HCT116 (cell line): ENCODE data around the gene PAK1IP1. TPM values are rescaled to one million over a fixed set of nuclear protein-coding genes. Genes with fewer than 3 reads are reported as not detected.

Experiments
- ATAC-seq: fragments of 200-7000 bp; cut with Tn5 transposase; 2 replicates; pipeline ENCODE4 v1.9.1; 2020; ENCODE audit warnings: mild to moderate bottlenecking, moderate library complexity
- BruUV-seq: library from RNA; stranded (reverse); fragments of 400-500 nt; replicated peaks from 2 replicates; lab custom pipeline; 2021; lab: Mats Ljungman, UMichigan
- CTCF ChIA-PET: fragments of 300-600 bp; sonication (Branson Sonifier 250); formaldehyde crosslinking; loops from one replicate; lab custom pipeline; 2021; ENCODE audit warnings: antibody characterized with exemption; lab: Charles Lee
- POLR2A ChIA-PET: fragments of 300-600, 350-600 bp; sonication (Branson Sonifier 250); formaldehyde crosslinking; loops from one replicate; lab custom pipeline; 2021; ENCODE audit warnings: antibody characterized with exemption; lab: Charles Lee
- RAD21 ChIA-PET, 2 experiments: fragments of 300-600 bp; sonication (Branson Sonifier 250); formaldehyde crosslinking; loops; one replicate each; lab custom pipeline; 2023; ENCODE audit warnings: low total read pairs in 2 of 2; ENCODE audit not compliant: uncharacterized antibody in 2 of 2, unreplicated experiment in 2 of 2, low non-redundant PET in 1 of 2; lab: Charles Lee
- DNase-seq: peaks from one replicate; pipeline ENCODE4 v3.0.0-alpha.2; 2010; ENCODE audit warnings: low read depth, low spot score
- H2AFZ ChIP-seq: fragments of 200-600 bp; shearing (Covaris generic), sonication (generic); 2 replicates; pipeline ENCODE4 v1.6.1; 2017; ENCODE audit warnings: low read depth, mixed run types, mixed read lengths, antibody characterized with exemption, low read length; ENCODE audit not compliant: poor library complexity, severe bottlenecking
- H3K27ac ChIP-seq: 2 replicates; pipeline ENCODE4 v1.5.1; 2012; ENCODE audit warnings: low read depth, low read length
- H3K27me3 ChIP-seq: fragments of 200-600 bp; sonication (generic); 2 replicates; pipeline ENCODE4 v1.6.1; 2016; ENCODE audit warnings: mixed run types, low read length, mixed read lengths; ENCODE audit not compliant: insufficient read depth
- H3K36me3 ChIP-seq, 2 experiments: fragments of 200-500 bp in 1 of 2; fragments of 200-600 bp in 1 of 2; sonication (Bioruptor generic) in 1 of 2; sonication (generic) in 1 of 2; 2 replicates each; pipeline versions ENCODE4 v1.5.1 to v1.6.1; 2014 to 2016; ENCODE audit warnings: low read length in 2 of 2, inconsistent platforms in 1 of 2, mixed read lengths in 1 of 2, mixed run types in 1 of 2; ENCODE audit not compliant: insufficient read depth in 2 of 2, control insufficient read depth in 1 of 2
- H3K4me1 ChIP-seq, 2 experiments: fragments of 200-600 bp in 1 of 2; sonication (generic) in 1 of 2; 2 replicates each; pipeline versions ENCODE4 v1.5.1 to v1.6.1; 2012 to 2017; ENCODE audit warnings: low read length in 2 of 2, inconsistent platforms in 1 of 2, mild to moderate bottlenecking in 1 of 2, mixed read lengths in 1 of 2, mixed run types in 1 of 2, moderate library complexity in 1 of 2; ENCODE audit not compliant: insufficient read depth in 2 of 2, control insufficient read depth in 1 of 2
- H3K4me2 ChIP-seq: fragments of 200-600 bp; sonication (generic); 2 replicates; pipeline ENCODE4 v1.6.1; 2017; ENCODE audit warnings: mixed run types, low read length, mixed read lengths
- H3K4me3 ChIP-seq, 2 experiments: fragments of 200-600 bp in 1 of 2; sonication (generic) in 1 of 2; replicated peaks in 1 of 2; 2 replicates each; pipeline ENCODE4 v1.5.1; 2011 to 2016; ENCODE audit warnings: low read length in 2 of 2, control low read depth in 1 of 2, low read depth in 1 of 2, mild to moderate bottlenecking in 1 of 2, mixed read lengths in 1 of 2, mixed run types in 1 of 2
- H3K79me2 ChIP-seq: fragments of 200-600 bp; sonication (generic); 2 replicates; pipeline ENCODE4 v1.6.1; 2017; ENCODE audit warnings: mild to moderate bottlenecking, mixed run types, low read length, moderate library complexity, mixed read lengths; ENCODE audit not compliant: insufficient read depth
- H3K9ac ChIP-seq: fragments of 200-600 bp; sonication (generic); 2 replicates; pipeline ENCODE4 v1.6.1; 2016; ENCODE audit warnings: low read length, mixed read lengths
- H3K9me2 ChIP-seq: fragments of 200-600 bp; sonication (generic), shearing (Covaris generic); 2 replicates; pipeline ENCODE4 v1.6.1; 2017; ENCODE audit warnings: mixed run types, mild to moderate bottlenecking, moderate library complexity; ENCODE audit not compliant: insufficient read depth
- H3K9me3 ChIP-seq, 2 experiments: fragments of 200-500 bp in 1 of 2; fragments of 200-600 bp in 1 of 2; sonication (Bioruptor generic) in 1 of 2; sonication (generic) in 1 of 2; 2 replicates each; pipeline ENCODE4 v1.6.1; 2014 to 2017; ENCODE audit warnings: low read length in 2 of 2, mixed read lengths in 2 of 2, inconsistent platforms in 1 of 2, low read depth in 1 of 2, mild to moderate bottlenecking in 1 of 2, mixed run types in 1 of 2, moderate library complexity in 1 of 2; ENCODE audit not compliant: control insufficient read depth in 1 of 2, insufficient read depth in 1 of 2
- H4K20me1 ChIP-seq: fragments of 200-600 bp; sonication (generic), shearing (Covaris generic); 2 replicates; pipeline ENCODE4 v1.6.1; 2017; ENCODE audit warnings: mixed run types, mild to moderate bottlenecking, moderate library complexity; ENCODE audit not compliant: insufficient read depth
- ATF3 ChIP-seq: IDR thresholded peaks from 2 replicates; pipeline ENCODE4 v1.6.1; 2012
- CEBPB ChIP-seq: IDR thresholded peaks from 2 replicates; pipeline ENCODE4 v1.6.1; 2012; ENCODE audit warnings: low read depth
- CTCF ChIP-seq, 3 experiments: fragments of 200-600 bp in 1 of 3; sonication (generic) in 1 of 3; IDR thresholded peaks in 2 of 3; conservative IDR thresholded peaks in 1 of 3; 2 replicates each; pipeline ENCODE4 v1.5.1; 2012 to 2017; ENCODE audit warnings: low read depth in 2 of 3, low read length in 2 of 3, antibody characterized with exemption in 1 of 3, borderline replicate concordance in 1 of 3, control low read depth in 1 of 3, mild to moderate bottlenecking in 1 of 3, mixed read lengths in 1 of 3, mixed run types in 1 of 3, moderate library complexity in 1 of 3; ENCODE audit not compliant: insufficient read depth in 1 of 3
- ELF1 ChIP-seq: IDR thresholded peaks from 2 replicates; pipeline ENCODE4 v1.6.1; 2012; ENCODE audit warnings: low read depth, borderline replicate concordance
- JUND ChIP-seq: IDR thresholded peaks from 2 replicates; pipeline ENCODE4 v1.6.1; 2012
- POLR2A ChIP-seq: IDR thresholded peaks from 2 replicates; pipeline ENCODE4 v1.7.0; 2011; ENCODE audit warnings: borderline replicate concordance; ENCODE audit not compliant: insufficient read depth, insufficient read length; ENCODE audit errors: extremely low read depth
- POLR2AphosphoS5 ChIP-seq: IDR thresholded peaks from 2 replicates; pipeline ENCODE4 v1.6.1; 2011; ENCODE audit warnings: mild to moderate bottlenecking, low read depth, low read length, moderate library complexity
- RAD21 ChIP-seq: IDR thresholded peaks from 2 replicates; pipeline ENCODE4 v1.6.1; 2012; ENCODE audit warnings: low read depth, mild to moderate bottlenecking
- SIN3A ChIP-seq: IDR thresholded peaks from 2 replicates; pipeline ENCODE4 v1.6.1; 2012; ENCODE audit warnings: low read depth
- TCF7L2 ChIP-seq: IDR thresholded peaks from 2 replicates; pipeline ENCODE4 v1.7.0; 2011; ENCODE audit warnings: borderline replicate concordance, inconsistent platforms; ENCODE audit not compliant: insufficient read depth, insufficient read length; ENCODE audit errors: extremely low read depth
- YY1 ChIP-seq: IDR thresholded peaks from 2 replicates; pipeline ENCODE4 v1.6.1; 2011; ENCODE audit warnings: low read length, low read depth, moderate library complexity, mild to moderate bottlenecking; ENCODE audit not compliant: insufficient replicate concordance; ENCODE audit errors: extremely low read depth
- intact Hi-C: fragments of 100-400 bp; cut with micrococcal nuclease; formaldehyde crosslinking; loops from 2 replicates; pipeline ENCODE4 v1.10.0; 2022
- total RNA-seq: library from RNA; stranded (reverse); gene quantifications from one replicate; pipeline ENCODE4 v1.2.1, GENCODE V29; 2021; ENCODE audit not compliant: unreplicated experiment

The PAK1IP1 gene
- total RNA-seq, 1 experiment from 2014 or later = 24.3 TPM

GRCh38 chr6:10686901-10687300 lies 7.9 kb upstream of the PAK1IP1 start:
- no TSS peak for BruUV-seq
- intact Hi-C loops = no loop called here
- TF ChIP-seq CEBPB (no peak), RAD21 (no peak), ELF1 (no peak), YY1 (no peak), POLR2AphosphoS5 (no peak), POLR2A (no peak), SIN3A (no peak), JUND (no peak), TCF7L2 (no peak), CTCF (IDR thresholded peaks at IDR 0.05 in 2 of 3, conservative IDR thresholded peaks at IDR 0.05 in 1 of 3; ENCODE audit: borderline replicate concordance in 1 of 3, insufficient read depth in 1 of 3, low read depth in 2 of 3, low read length in 2 of 3) (no peak), ATF3 (no peak)
- DNase-seq (no peak), ATAC-seq (no peak)
- H3K4me3 ChIP-seq = no peak overlapping the region
- H3K79me2 ChIP-seq = no peaks in the 10 kb centered on the region
- H3K27me3 ChIP-seq = no peaks in the 10 kb centered on the region
- no peak overlapping the region for H3K9ac ChIP-seq
- ChIA-PET POLR2A (interaction anchor here (1.0 kb wide), 1 partner anchor 8 kb away, joined by 4 read pairs; the partner anchor contains the start of genes C6orf52 and PAK1IP1), CTCF (no interaction called here), RAD21 (no interaction called here)
- no peak overlapping the region for H3K27ac ChIP-seq
- no peaks in the 10 kb centered on the region for H3K4me1 ChIP-seq
- no peaks in the 10 kb centered on the region for H3K9me2 ChIP-seq
- no peaks in the 10 kb centered on the region for H4K20me1 ChIP-seq
- H2AFZ ChIP-seq = no peak overlapping the region
- no peaks in the 10 kb centered on the region for H3K9me3 ChIP-seq
- no peaks in the 10 kb centered on the region for H3K36me3 ChIP-seq
- H3K4me2 ChIP-seq = no peak overlapping the region
